Esophagus squamous epithelium (tissue), 5 donors: Measurements from ENCODE around the gene IRF4. TPM values are rescaled to one million over a fixed set of nuclear protein-coding genes. Genes with fewer than 3 reads are reported as not detected.

Experiments
- DNase-seq: peaks from one replicate; lab custom pipeline; 2025; lab: John Stamatoyannopoulos, UW
- H3K27ac ChIP-seq, 4 donors: fragments of 200-600 bp; sonication (generic); one replicate each; pipeline ENCODE4 v1.5.1; 2016 to 2019; ENCODE audit warnings: mild to moderate bottlenecking in 1 of 4
- H3K27me3 ChIP-seq, 4 donors: fragments of 200-600 bp; sonication (generic); 1 replicate in 3 of 4; 2 replicates in 1 of 4; pipeline versions ENCODE4 v1.5.1 to v1.6.0; 2017 to 2021; ENCODE audit warnings: antibody characterized with exemption in 1 of 4
- H3K36me3 ChIP-seq, 3 donors: fragments of 200-600 bp; sonication (generic); one replicate each; pipeline ENCODE4 v1.5.1; 2016 to 2019
- H3K4me1 ChIP-seq, 3 donors: fragments of 200-600 bp; sonication (generic); one replicate each; pipeline ENCODE4 v1.5.1; 2017 to 2019
- H3K4me3 ChIP-seq, 4 donors: fragments of 200-600 bp; sonication (generic); 1 replicate in 3 of 4; 2 replicates in 1 of 4; pipeline ENCODE4 v1.5.1; 2016 to 2019; ENCODE audit warnings: mild to moderate bottlenecking in 2 of 4, moderate library complexity in 1 of 4
- H3K9me3 ChIP-seq, 3 donors: fragments of 200-600 bp; sonication (generic); one replicate each; pipeline ENCODE4 v1.5.1; 2016 to 2019
- POLR2A ChIP-seq, 4 donors: fragments of 450-650 bp; IDR thresholded peaks; one replicate each; pipeline ENCODE4 v1.6.1; 2017; ENCODE audit warnings: antibody characterized with exemption in 4 of 4, mild to moderate bottlenecking in 4 of 4, moderate library complexity in 3 of 4
- WGBS, 2 donors: methylation state at CpG; one replicate each; pipeline ENCODE4 v1.1.5; 2018; 5-methylcytosine and 5-hydroxymethylcytosine counted together
- intact Hi-C: fragments of 100-400 bp; cut with DNase I; formaldehyde crosslinking; loops from one replicate; pipeline ENCODE4 v1.15.0; 2022
- total RNA-seq, 4 donors: library from RNA; depleted of rRNA; stranded (reverse); fragments of >200 nt; gene quantifications; one replicate each; pipeline ENCODE4 v1.1.0, GENCODE V29; 2016
- TF ChIP-seq, protein P1 (sequence below), 6 experiments: fragments of 450-650 bp in 4 of 6; fragments of 200-600 bp in 2 of 6; sonication (generic) in 2 of 6; IDR thresholded peaks; one replicate each; pipeline ENCODE4 v1.5.1; 2016 to 2019; ENCODE audit warnings: antibody characterized with exemption in 6 of 6, mild to moderate bottlenecking in 4 of 6, moderate library complexity in 4 of 6
- donor health status: DM: yes; HTN: yes; CAD: no.

IRF4 gene
- total RNA-seq, 4 donors from 2014 or later = 0.40 to 1.9 (median 1.2) TPM

GRCh38 chr6:431504-431903 lies 40.0 kb downstream of the IRF4 start:
- DNase-seq = no peak
- WGBS, 2 donors = 79 to 81% methylated on average over 10 of the region's 10 CpGs

GRCh38 chr6:431986-432385 lies 40.4 kb downstream of the IRF4 start:
- intact Hi-C loops = no loop called here
- H3K27me3 ChIP-seq = peaks cover 0 to 12% (median 0%) of the 10 kb centered on the region in 4 donors
- no peaks in the 10 kb centered on the region for H3K36me3 ChIP-seq
- no peak overlapping the region for H3K27ac ChIP-seq
- no peak overlapping the region for H3K4me3 ChIP-seq
- 62 to 78% methylated on average over 3 to 6 of the region's 6 CpGs for WGBS, 2 donors
- no peak for TF ChIP-seq POLR2A (IDR thresholded peaks at IDR 0.05)
- TF ChIP-seq, protein P1, sequence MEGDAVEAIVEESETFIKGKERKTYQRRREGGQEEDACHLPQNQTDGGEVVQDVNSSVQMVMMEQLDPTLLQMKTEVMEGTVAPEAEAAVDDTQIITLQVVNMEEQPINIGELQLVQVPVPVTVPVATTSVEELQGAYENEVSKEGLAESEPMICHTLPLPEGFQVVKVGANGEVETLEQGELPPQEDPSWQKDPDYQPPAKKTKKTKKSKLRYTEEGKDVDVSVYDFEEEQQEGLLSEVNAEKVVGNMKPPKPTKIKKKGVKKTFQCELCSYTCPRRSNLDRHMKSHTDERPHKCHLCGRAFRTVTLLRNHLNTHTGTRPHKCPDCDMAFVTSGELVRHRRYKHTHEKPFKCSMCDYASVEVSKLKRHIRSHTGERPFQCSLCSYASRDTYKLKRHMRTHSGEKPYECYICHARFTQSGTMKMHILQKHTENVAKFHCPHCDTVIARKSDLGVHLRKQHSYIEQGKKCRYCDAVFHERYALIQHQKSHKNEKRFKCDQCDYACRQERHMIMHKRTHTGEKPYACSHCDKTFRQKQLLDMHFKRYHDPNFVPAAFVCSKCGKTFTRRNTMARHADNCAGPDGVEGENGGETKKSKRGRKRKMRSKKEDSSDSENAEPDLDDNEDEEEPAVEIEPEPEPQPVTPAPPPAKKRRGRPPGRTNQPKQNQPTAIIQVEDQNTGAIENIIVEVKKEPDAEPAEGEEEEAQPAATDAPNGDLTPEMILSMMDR (IDR thresholded peaks at IDR 0.05) = no peak
- no peak for DNase-seq
- no peaks in the 10 kb centered on the region for H3K9me3 ChIP-seq
- no peaks in the 10 kb centered on the region for H3K4me1 ChIP-seq

More at GRCh38 chr6:431504-431903, 40.0 kb downstream of the IRF4 start:
- H3K36me3 ChIP-seq = no peaks in the 10 kb centered on the region
- TF ChIP-seq, protein P1 (IDR thresholded peaks at IDR 0.05) = no peak
- TF ChIP-seq POLR2A (IDR thresholded peaks at IDR 0.05) = no peak
- H3K4me3 ChIP-seq = no peak overlapping the region
- no peak overlapping the region for H3K27ac ChIP-seq
- peaks cover 0 to 13% (median 0%) of the 10 kb centered on the region in 4 donors for H3K27me3 ChIP-seq
- intact Hi-C loops = no loop called here
- no peaks in the 10 kb centered on the region for H3K9me3 ChIP-seq
- H3K4me1 ChIP-seq = no peaks in the 10 kb centered on the region

GRCh38 chr6:434051-434705 lies 42.6 kb downstream of the IRF4 start:
- H3K4me1 ChIP-seq = no peaks in the 10 kb centered on the region
- H3K27ac ChIP-seq = no peak overlapping the region
- DNase-seq = no peak
- WGBS, 2 donors = 83 to 86% methylated on average over 13 of the region's 14 CpGs
- intact Hi-C loops = no loop called here
- H3K4me3 ChIP-seq = no peak overlapping the region
- H3K9me3 ChIP-seq = no peaks in the 10 kb centered on the region
- TF ChIP-seq POLR2A (IDR thresholded peaks at IDR 0.05) = no peak
- TF ChIP-seq, protein P1 (IDR thresholded peaks at IDR 0.05) = no peak
- H3K36me3 ChIP-seq = no peaks in the 10 kb centered on the region
- H3K27me3 ChIP-seq = peaks cover 0 to 4% (median 0%) of the 10 kb centered on the region in 4 donors

DNA sequence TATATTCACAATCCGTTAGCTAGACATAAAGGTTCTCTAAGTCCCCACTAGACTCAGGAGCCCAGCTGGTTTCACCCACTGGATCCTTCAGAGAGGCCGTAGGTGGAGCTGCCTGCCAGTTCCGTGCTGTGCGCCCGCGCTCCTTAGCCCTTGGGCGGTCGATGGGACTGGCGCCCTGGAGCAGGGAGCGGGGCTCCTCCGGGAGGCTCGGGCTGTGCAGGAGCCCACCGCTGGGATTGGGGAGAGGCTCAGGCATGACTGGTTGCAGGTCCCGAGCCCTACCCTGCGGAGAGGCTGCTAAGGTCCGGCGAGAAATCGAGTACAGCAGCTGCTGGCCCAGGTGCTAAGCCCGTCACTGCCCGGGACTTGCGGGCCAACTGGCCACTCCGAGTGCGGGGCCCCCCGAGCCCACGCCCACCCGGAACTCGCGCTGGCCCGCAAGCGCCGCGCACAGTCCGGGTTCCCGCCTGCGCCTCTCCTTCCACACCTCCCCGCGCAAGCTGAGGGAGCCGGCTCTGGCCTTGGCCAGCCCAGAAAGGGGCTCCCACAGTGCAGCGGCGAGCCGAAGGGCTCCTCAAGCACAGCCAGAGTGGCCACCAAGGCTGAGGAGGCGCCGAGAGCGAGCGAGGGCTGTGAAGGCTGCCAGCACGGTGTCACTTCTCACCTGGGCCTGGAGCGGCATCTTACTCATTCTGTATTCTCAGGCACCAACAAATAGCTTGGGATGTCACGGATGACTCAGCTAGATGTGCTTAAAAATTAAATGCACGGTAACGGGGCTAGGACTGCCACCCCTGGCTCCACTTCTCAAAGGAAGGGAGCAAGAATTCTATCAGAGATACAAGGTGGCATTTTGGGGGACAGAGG lies 44.1 kb downstream of the IRF4 start:
- no peak overlapping the region for H3K4me3 ChIP-seq
- peaks cover 0 to 4% (median 0%) of the 10 kb centered on the region in 4 donors for H3K27me3 ChIP-seq
- no peaks in the 10 kb centered on the region for H3K36me3 ChIP-seq
- H3K9me3 ChIP-seq = no peaks in the 10 kb centered on the region
- intact Hi-C loops = no loop called here
- H3K4me1 ChIP-seq = no peaks in the 10 kb centered on the region
- WGBS, 2 donors = 82 to 93% methylated on average over 6 to 9 of the region's 50 CpGs
- no peak overlapping the region for H3K27ac ChIP-seq
- DNase-seq = no peak
- TF ChIP-seq, protein P1 (IDR thresholded peaks at IDR 0.05) = no peak
- TF ChIP-seq POLR2A (IDR thresholded peaks at IDR 0.05) = no peak
